NCI-H82 (cell line): ENCODE data around the gene PLK4.
A peak's percentile ranks its signal among the peaks of the same experiment; 100 is the strongest.
"Not testable (repeated sequence)": the region's sequence is repeated elsewhere in the genome, so short reads cannot be mapped to it uniquely, and the experiment has no call there.

Experiments used
- DNase-seq: peaks from one replicate; lab custom pipeline; 2025; lab: John Stamatoyannopoulos, UW

The PLK4 gene

DNA sequence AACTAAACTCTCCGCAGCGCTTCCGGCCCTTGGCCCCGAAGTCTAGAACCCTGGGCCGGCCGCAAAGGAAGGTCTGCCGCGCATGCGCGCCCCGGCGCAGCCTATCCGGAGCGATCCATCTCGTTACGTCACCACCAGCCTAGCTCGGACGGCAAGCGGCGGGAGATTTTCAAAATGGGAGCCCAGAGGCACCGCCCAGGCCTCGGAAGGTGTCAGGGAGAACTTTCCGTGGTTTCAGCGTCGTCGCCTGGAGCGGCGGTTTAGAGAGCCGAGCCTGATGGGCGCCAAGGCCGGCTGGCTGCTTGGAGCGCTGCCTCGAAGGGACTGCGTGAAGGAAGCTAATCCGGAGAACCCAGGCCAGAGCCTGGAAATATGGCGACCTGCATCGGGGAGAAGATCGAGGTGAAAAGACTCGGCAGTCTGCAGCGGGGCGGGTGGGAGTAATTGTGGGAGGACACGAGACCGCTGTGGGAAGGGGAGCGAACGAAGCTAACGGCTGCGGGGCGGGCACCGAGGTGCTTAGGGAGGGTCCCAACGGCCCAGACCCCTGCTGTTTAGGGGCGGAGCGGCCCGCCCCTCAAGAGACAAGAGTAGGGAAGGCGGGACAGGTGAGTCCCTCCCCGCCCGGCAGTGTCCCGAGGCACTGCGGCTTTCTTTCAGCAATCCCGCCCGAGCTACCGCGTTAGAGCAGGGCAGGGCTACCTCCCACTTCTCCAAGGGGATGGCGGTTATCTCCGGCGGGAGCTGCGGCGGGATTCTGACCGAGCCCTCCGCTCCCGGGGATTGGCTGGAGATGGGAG, at the start of gene PLK4:
PLK4 (plus strand) TSS at position 131 of the 800 bp plus-strand sequence; CDS start at position 373, 242 bp downstream.
- peak; percentile 96 for DNase-seq

DNA sequence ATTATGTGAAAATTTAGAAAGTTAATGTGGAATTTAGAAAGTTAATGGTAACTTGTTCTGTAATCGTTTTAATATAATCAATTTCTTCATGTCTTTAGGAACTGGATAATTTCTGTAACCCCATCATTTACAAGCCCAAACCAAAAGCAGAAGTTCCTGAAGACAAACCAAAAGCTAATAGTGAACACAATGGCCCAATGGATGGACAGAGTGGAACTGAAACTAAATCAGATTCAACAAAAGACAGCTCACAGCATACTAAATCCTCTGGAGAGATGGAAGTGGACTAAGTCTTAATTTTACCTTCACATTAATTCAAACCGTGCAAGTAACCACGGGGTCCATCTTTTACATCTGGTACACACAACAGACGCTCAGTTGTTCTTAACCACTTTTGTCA, 48.1 kb upstream of the PLK4 start:
- DNase-seq = no peak

DNA sequence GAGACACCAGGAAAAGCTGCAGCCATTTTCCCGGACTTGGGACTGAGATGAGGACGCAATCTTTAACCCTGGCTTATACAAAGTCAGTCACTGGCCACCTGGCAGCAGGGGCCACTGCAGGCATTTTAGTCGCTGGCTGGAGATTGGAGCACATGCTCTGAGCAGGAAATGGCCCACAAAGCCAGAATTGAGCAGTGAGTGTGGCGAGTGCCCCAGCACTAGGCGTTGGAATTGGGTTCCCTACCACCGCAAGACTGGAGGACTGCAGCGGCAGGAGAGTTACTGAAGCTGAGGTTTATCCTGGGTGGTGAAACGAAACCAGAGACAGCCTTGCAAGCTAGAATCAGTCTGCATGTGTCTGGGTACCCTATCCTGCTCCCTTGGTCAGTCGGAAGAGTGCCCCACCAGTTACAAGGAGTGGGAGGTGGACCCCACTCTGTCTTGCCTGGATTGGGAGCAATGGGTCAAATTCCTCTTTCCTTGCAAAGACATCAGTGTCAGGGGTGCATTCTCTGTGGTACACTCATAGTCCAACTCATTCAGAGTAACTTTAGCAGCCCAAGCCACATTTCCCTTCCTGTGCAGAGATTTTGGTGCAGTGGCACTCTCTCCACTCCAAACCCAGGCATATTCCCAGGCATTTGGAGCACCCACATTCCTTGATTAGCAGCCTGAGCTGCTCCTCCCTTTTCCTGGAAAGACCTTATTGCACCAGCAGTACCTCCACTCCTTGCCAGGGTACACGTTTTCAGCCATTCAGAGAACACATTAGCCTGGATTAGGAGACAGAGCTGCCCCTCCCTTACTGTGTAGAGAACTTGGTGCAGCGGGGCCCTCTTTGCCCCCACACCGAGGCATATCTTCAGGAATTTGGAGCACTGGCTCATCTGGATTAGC, 36.7 kb upstream of the PLK4 start:
- no peak for DNase-seq

- no peak for DNase-seq
Measured at GRCh38 chr4:127844601-127845116, 36.0 kb upstream of the PLK4 start.

- DNase-seq = no peak
Measured at GRCh38 chr4:127846061-127846460, 34.6 kb upstream of the PLK4 start.

DNA sequence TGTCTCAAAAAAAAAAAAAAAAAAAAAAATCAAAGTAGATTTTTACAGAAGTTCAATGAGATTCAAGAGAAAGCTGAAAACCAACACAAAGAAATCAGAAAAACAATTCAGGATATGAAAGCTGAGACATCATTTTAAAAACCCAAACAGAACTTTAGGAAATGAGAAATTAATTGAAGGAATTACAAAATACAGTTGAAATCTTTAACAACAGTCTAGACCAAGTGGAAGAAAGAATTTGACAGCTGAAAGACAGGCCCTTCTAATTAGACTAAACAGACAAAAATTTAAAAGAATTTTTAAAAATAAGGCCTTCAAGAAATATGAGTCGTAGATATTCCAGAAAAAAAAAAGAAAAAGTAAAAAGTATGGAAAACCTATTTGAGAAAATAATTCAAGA, 33.9 kb upstream of the PLK4 start:
- DNase-seq = no peak

DNA sequence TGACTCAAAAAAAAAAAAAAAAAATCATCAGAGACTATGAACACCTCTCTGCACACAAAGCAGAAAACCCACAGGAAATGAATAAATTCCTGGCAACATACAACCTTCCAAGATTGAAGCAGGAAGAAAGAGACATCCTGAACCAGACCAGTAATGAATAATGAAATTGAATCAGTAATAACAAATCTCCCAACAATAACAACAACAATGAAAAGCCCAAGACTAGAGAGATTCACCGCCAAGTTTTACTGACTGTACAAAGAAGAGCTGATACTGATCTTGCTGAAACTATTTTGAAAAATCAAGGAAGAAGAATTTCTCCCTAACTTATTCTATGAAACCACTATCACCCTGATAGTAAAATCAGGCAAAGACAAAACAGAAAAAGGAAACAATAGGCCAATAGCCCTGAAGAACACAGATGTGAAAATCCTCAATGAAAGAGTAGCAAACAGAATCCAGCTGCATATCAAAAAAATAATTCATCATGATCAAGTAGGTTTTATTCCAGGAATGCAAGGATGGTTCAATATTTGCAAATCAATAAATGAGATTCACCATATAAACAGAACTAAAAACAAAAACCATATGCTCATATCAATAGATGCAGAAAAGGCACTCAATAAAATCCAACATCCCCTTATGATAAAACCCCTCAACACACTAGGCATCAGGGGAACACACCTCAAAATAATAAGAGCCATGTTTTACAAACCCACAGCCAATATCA, 31.0 kb upstream of the PLK4 start:
- no peak for DNase-seq

- no peak for DNase-seq
Measured at GRCh38 chr4:127852661-127853060, 28.0 kb upstream of the PLK4 start.

- DNase-seq = no peak
Measured at GRCh38 chr4:127856196-127856812, 24.4 kb upstream of the PLK4 start.

DNA sequence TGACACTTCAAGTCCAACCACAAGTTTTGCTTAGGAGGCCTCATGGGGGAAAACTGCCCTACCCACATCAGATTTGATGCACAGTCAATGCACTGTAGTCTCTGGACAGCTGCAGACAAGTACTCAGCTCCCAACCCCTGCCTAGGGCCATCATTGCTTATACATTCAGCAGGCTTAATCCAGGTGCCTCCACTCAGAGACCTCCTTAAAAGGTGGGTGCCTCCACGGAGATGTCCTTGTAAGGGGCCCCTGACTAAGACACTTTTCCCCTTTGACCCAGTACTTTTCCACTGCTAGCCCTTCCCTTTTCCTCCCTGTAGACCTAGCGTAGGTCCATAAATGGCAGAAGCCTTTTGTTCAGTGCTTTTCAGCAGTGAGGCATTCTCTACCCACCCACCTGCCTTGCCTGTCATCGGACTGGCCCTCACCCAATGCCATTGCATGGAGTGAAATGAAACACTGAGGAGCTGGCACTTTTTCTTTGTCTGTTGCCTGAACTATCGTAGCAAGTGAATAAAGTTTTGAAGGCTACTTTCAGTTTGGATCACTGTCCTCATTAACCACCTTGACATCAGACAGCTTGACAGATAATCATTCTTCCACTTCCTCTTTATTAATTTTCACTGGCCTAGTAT, 23.8 kb upstream of the PLK4 start:
- DNase-seq = no peak

DNA sequence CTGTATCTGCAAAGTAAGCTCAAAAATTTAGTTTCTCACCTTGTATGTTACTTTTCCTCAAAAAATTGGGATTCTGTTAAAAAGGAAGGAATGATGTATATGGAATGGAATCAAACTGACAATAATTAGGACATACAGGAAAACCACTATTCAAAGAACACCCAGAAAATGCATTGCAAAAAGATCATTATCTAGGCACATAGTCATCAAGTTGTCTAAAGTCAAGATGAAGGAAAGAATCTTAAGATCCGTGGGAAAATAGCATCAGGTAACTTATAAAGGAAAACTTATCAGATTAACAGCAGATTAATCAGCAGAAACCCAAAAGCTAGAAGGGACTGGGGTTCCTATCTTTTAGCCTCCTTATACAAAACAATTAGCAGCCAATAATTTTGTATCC, 23.1 kb upstream of the PLK4 start:
- no peak for DNase-seq

GRCh38 chr4:127868196-127868595, 12.5 kb upstream of the PLK4 start:
- DNase-seq = no peak

DNA sequence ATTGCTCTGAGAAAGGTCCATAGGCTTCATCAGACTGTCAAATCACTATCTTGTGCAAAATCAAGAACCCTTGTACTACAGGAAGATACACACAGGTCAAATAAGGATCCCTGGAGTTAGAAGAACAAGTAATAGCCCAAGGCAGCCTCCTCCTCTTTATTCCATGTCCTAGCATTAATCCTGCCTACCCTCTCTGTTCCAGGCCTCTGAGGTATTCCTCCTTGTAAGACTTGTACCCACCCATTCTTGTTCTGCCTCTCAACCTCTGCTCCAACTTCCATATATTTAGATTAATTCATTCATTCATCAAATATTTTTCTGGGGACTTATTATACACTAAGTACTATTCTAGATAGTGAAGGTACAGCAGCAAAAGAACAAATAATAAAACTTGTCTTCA, 10.4 kb upstream of the PLK4 start:
- no peak for DNase-seq

- DNase-seq = no peak
Measured at GRCh38 chr4:127870688-127871087, 10.0 kb upstream of the PLK4 start.

- no peak for DNase-seq
Measured at GRCh38 chr4:127875791-127876190, 4.9 kb upstream of the PLK4 start.

GRCh38 chr4:127881563-127881864, 821 bp downstream of the PLK4 start:
- no peak for DNase-seq

GRCh38 chr4:127888559-127888958, 7.9 kb downstream of the PLK4 start:
- no peak for DNase-seq

- no peak for DNase-seq
Measured at GRCh38 chr4:127889903-127890302, 9.2 kb downstream of the PLK4 start.

GRCh38 chr4:127896069-127896468, 15.4 kb downstream of the PLK4 start:
- no peak for DNase-seq

DNA sequence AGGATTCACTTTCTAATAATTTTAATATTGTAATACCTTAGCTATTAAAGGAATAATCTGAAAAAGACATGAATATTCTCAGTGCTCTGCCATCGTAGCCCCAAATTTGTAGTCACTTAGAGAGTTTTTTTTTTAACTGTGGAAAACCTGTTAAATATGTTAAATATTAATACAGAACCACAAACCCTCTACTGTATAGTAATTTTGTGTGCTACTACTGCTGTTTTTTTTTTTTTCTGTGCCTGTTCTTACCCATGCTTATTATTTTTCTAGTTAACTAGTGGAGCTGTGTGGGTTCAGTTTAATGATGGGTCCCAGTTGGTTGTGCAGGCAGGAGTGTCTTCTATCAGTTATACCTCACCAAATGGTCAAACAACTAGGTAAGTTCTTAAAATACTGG, 15.8 kb downstream of the PLK4 start:
- DNase-seq = no peak

- DNase-seq = not testable (repeated sequence)
Measured at GRCh38 chr4:127899682-127900081, 19.0 kb downstream of the PLK4 start.
